Pulmonary artery endothelial cell (primary cell): ENCODE measurements around the gene NR1H3. TPM values are rescaled to one million over a fixed set of nuclear protein-coding genes. Genes with fewer than 3 reads are reported as not detected.
A peak's percentile ranks its signal among the peaks of the same experiment; 100 is the strongest.
"Not testable (repeated sequence)": the region's sequence is repeated elsewhere in the genome, so short reads cannot be mapped to it uniquely, and the experiment has no call there.

ENCODE experiments used
- DNase-seq: peaks from one replicate; pipeline ENCODE4 v3.0.0-alpha.2; 2011; ENCODE audit warnings: low read depth, low spot score
- total RNA-seq: library from RNA; depleted of rRNA; stranded (reverse); fragments of >200 nt; gene quantifications from 2 replicates; pipeline ENCODE4 v1.2.3, GENCODE V29; 2014

The NR1H3 gene
- total RNA-seq: 5.5 and 6.0 TPM in 2 replicates

- no peak for DNase-seq
Measured at GRCh38 chr11:47257517-47258316, at the start of gene NR1H3. NR1H3 (plus strand) TSS chr11:47257996; CDS start chr11:47259217, 1,221 bp downstream.

- not testable (repeated sequence) for DNase-seq
Measured at GRCh38 chr11:47208008-47208552, 49.7 kb upstream of the NR1H3 start.

GRCh38 chr11:47208628-47209027 is 49.2 kb upstream of the NR1H3 start:
- DNase-seq: no peak

- no peak for DNase-seq
Measured at GRCh38 chr11:47212938-47213337, 44.9 kb upstream of the NR1H3 start.

GRCh38 chr11:47213950-47214565 is 43.7 kb upstream of the NR1H3 start:
- DNase-seq: peak; percentile 50

GRCh38 chr11:47215366-47215910 is 42.4 kb upstream of the NR1H3 start:
- DNase-seq: no peak

GRCh38 chr11:47216121-47216798 is 41.5 kb upstream of the NR1H3 start:
- DNase-seq: peak; percentile 55

GRCh38 chr11:47220401-47220821 is 37.4 kb upstream of the NR1H3 start:
- peak; percentile 81 for DNase-seq

- DNase-seq: no peak
Measured at GRCh38 chr11:47222696-47223095, 35.1 kb upstream of the NR1H3 start.

- DNase-seq: no peak
Measured at GRCh38 chr11:47225552-47226400, 32.0 kb upstream of the NR1H3 start.

GRCh38 chr11:47229161-47229560 is 28.6 kb upstream of the NR1H3 start:
- no peak for DNase-seq

- DNase-seq: no peak
Measured at GRCh38 chr11:47233051-47233450, 24.7 kb upstream of the NR1H3 start.

- DNase-seq: no peak
Measured at GRCh38 chr11:47233989-47234668, 23.7 kb upstream of the NR1H3 start.

GRCh38 chr11:47234669-47235100 is 23.1 kb upstream of the NR1H3 start:
- DNase-seq: no peak

GRCh38 chr11:47235163-47235562 is 22.6 kb upstream of the NR1H3 start:
- no peak for DNase-seq

GRCh38 chr11:47236482-47236881 is 21.3 kb upstream of the NR1H3 start:
- DNase-seq: no peak

GRCh38 chr11:47239852-47240251 is 17.9 kb upstream of the NR1H3 start:
- no peak for DNase-seq

- no peak for DNase-seq
Measured at GRCh38 chr11:47241841-47242301, 15.9 kb upstream of the NR1H3 start.

GRCh38 chr11:47242596-47243192 is 15.1 kb upstream of the NR1H3 start:
- DNase-seq: no peak

GRCh38 chr11:47243454-47243853 is 14.3 kb upstream of the NR1H3 start:
- no peak for DNase-seq
